GM19328 (cell line): ENCODE results near the gene P2RX6.

Source experiments
- ATAC-seq: cut with Tn5 transposase; IDR thresholded peaks from one replicate; pipeline ENCODE4 v1.9.1; 2021; ENCODE audit warnings: mild to moderate bottlenecking, moderate library complexity; ENCODE audit not compliant: unreplicated experiment

P2RX6 gene

DNA sequence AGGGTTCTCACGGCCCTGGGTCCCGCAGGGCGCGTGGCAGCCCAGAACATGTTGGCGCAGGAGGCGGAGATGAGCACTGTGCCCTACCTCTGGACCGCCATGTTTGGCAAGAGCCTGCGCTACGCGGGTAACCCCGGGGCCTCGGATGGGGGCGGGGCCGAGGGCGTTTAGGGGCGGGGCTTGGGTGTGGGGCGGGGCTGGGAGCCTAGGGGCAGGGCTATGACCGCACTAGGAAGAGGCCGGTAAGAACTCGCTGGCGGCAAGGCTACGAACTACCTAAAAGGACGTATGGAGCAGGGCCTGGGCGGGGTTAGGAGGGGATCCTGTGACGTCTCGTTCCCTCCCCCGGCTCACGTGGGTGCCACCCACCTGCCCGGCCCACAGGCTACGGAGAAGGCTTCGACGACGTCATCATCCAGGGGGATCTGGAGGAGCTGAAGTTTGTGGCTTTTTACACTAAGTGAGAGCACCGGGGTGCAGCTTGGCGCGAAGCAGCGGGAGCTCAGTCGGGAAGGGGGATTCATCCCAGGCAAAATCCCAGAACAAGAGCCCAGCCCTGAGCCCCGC, 35.6 kb upstream of the P2RX6 start:
- ATAC-seq, result no peak

DNA sequence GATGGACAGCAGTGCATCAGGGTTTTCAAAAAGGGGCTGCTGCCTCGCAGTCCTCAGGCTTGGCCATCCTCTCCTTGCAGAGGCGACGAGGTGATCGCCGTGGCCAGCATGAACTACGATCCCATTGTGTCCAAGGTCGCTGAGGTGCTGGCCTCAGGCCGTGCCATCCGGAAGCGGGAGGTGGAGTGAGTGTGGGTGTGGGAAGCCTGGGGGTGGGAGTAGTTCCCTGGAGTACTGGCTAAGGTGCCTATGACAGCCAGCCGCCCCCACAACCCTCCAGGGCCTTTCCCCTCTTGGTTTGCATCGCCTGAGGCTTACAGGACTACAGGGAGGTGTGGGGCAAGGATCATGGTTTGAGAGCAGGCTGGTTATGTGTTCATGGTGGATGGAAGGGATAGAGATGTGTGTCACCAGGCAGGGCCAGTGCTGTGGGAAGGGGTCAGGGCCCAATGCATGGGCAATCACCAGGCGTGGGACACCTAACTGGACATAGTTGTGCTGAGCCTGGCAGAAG, 35.0 kb upstream of the P2RX6 start:
- ATAC-seq, result no peak

DNA sequence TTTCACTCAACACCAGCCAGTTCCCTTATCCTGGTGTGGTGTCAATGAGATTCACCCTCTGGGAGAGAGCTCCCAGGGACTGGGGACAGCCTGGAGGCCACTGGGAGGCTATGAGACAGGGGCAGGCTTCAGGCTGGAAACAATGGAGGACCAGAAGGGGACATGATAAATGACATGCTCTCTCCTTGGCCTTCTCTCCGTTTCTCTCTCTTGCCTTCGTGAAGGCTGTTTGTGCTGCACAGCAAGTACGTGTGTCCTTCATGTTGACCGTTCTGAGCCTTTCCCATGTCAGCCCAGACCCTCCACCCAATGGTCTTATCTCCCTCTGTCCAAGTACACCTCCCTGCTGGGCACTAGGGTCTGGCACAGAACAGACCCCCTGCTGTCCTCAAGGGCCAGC, 34.4 kb upstream of the P2RX6 start:
- no peak for ATAC-seq

DNA sequence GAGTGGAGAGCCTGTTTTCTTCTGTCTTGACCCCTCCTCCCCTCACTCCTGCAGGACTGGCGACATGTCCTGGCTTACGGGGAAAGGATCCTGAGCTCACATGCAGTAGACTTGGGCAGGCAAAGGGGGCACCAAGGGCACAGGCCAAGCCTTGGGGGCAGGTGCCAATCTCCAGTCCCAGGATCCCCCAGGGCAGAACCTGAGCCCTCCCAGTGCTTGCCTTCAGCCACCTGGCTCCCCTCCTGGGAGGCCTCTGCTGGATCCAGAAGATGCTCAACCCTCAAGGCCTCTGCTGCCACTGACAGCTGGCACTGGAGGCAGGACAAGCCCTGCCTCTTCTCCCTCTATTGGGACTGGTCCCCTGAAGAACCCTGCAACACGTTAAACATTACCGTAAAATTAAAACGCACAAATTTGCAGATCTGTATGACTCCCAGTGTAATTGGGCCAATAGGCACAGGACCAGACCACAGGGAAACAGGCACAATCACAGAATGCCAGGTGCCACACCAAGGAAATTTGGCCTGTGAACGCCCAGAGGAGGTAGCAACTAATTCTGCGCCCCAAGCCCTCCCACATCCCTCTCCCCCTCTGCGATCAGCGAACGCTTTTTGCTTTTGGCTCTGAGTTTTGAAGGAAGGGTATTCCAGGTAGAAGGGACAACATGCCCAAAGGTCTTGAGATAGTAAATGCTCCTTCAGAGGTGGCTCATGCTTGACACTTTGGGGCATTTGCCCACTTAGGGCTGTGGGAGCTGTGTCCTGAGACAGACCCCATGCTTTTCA, 33.8 kb upstream of the P2RX6 start:
- ATAC-seq, result no peak

DNA sequence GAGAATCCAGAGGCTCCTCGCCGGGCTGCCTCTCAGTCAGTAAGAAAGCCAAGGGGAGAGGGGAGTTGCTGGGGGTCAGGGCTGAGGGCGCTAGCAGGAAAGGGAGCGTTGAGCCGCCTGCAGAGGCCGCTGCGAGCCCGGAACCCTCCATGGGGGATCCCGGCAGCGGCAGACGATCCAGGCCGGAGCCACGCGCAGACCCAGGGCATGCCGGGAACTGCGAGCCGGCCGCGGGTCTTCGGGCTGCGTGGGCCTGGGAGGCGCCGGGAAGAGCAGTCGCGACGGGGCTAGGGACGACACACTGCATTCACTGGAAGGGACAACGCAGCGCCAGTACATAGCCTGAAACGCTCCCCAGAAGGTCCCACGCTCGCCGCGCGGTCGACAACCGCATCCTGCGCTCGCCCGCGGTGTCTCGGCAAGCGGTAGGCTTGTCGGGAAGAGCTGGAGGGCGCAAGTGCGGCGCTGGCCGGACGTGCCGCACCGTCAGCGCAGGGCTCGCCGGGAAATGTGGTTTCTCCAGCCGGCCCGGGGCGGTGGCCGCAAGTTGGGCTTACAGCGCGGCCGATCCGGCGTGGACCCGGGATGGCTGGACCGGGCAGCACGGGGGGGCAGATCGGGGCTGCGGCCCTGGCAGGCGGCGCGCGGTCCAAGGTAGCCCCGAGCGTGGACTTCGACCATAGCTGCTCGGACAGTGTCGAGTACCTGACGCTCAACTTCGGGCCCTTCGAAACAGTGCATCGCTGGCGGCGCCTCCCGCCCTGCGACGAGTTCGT, 33.0 kb upstream of the P2RX6 start, which contains the start of gene LZTR1:
Gene LZTR1 (plus strand): TSS at position 511 of the 776 bp plus-strand sequence. CDS start 75 bp downstream, at position 586.
- peak; percentile 78 for ATAC-seq

DNA sequence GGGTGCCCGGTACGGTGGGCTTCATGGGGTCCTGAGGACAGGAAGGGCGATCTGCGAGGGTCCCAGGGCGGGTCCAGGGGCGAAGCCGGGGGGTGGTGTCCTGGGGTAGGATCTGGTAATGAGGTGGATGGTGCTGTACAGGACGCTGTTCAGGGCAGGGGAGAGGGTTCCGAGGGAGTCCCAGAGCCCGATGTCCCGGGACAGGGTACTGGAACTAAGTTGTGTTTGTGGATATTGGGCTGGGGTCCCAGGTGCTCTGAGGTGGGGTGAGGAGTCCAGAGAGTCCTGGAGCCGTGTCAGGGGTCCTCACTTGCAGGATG, 32.4 kb upstream of the P2RX6 start:
- ATAC-seq, result no peak

DNA sequence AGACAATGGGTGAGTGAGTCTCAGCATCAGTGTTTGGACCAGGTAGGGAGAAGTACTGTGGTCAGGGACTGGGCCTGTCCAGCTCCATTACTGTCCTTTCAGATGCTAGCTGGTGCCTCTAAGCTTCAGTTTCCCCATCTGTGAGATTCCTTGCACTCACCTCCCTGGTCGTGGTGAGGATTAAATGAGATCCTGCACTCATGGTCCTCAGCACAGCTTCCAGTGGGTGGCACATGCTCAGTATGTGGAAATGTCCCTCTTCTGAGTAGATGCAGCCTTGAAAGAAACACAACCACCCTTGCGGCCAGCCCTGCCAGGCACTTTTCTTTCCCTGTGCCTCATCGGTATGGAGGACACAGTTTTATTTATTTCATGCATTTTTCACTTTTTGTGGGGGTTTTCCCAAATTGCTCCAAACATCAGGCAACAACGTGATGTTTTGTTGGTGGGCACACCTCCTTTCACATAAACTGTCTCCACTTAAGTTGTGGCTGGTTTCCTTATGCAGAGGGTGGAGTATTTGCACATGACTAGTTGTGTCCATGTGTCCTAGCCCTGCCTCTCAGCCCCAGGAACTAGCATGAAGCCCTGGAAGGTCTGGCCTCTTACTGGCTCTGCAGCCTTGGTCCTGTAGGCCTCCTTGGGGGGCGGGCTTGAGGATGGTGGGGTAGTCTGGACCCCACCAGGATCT, 31.7 kb upstream of the P2RX6 start:
- no peak for ATAC-seq

DNA sequence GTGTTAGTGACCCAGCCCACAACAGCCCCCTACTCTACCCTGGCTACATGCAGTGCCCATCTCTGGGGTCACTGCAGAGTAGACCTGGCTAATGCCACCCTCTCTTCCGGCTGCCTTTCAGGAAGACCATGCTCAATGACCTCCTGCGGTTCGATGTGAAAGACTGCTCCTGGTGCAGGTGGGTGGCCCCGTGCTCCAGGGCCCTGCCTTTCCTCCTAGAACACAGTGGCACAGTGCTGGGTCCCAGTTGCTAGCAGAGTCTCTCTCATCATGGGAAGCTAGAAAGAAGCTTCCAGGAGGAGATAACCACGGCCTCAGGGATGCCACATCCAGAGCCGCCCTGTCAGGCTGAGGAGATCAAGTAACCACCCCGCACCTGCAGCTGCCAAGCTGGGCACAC, 29.2 kb upstream of the P2RX6 start:
- ATAC-seq, result no peak

DNA sequence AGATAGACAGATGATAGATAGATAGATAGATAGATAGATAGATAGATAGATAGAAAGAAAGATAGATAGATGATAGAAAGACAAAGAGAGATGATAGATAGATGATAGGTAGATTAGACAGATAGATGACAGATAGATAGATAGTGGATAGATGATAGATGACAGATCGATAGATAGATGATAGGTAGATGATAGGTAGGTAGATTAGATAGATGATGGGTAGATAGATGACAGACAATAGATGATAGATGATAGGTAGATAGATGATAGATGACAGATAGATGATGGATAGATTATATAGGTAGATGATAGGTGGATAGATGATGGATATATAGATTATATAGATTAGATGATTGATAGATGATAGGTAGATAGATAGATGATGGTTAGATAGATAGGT, 28.6 kb upstream of the P2RX6 start:
- ATAC-seq, result no peak

DNA sequence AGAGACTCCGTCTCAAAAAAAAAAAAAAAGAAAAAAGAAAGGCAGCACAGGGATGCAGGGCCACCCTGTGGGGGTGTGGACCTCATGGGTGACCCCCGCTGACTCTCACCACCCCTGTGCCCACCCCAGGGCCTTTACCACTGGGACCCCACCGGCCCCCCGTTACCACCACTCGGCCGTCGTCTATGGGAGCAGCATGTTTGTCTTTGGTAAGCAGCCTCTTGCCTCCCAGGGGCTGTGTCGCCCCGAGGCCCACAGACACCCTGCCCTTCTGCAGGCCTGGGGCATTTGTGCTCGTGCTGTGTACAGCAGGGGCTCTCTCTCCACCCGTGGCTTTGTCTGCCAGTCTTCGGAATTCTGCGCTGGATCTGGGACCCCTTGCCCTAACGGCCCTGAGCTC, 27.6 kb upstream of the P2RX6 start:
- ATAC-seq, result no peak

DNA sequence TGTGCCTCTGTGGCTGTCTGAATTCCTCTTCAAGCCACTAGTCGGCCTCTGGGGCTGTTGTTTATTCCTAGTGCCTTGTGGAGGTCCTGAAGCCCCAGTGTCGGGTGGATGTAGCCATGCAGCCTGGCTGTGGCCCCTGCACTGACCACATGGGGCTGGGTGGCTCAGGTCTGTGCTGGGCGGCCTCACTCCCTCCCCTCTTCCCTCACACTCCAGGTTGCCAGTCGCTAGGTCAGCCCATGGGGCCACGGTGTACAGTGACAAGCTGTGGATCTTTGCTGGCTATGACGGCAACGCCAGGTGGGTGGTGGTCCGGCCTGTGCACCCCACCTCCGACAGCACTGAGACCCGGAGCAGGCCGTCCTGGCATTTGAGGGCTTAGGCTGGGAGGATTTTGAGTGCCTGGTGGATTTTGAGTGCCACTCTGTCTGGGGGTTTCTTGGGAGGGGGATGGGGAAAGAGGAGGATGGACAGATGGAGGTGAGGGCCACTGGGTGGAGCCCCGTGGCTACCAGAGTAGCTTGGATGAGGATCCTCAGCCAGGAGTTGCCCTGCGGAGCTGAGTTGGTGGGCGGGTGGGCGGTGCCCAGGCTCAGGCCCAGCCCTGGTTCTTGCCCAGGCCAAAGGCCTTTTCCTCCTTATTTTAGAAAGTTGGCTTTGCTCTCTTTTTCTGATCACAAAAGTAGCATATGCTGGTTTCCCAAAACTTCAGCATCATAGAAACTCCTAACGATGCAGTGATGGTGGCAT, 26.2 kb upstream of the P2RX6 start:
- no peak for ATAC-seq

DNA sequence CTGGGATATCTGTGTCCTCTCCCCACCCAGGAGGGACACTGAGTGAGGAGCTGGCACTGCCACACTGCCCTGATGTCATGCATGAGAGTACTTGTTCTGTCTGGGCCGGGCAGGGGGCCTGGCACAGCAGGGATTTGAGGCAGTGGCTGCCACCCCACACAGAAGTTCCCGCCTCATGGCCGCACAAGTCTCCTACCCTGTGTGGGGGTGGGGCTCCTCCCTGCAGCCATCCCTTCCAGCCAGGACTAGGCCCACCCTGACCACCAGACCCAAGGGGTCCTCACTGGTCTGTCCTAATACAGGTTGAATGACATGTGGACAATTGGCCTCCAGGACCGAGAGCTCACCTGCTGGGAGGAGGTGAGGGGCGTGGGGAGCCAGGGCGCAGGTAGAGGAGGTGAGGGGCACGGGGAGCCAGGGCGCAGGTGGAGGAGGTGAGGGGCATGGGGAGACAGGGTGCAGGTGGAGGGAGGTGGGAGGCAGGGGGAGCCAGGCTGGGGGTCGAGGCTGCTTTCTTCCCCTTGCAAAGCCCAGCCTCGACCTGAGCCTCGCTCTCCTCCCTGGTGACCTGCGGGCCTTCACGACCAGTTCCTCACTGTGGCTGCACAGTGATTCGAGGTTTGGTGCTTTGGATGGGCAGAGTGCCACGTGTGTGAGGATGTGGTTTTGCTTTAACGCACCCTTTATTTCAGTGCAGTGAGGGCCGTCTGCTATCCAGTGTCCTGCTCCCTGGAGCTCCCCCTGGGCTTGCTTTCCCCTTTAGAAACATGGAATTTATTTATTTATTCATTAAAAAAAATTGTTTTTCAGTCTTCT, 25.4 kb upstream of the P2RX6 start:
- no peak for ATAC-seq

DNA sequence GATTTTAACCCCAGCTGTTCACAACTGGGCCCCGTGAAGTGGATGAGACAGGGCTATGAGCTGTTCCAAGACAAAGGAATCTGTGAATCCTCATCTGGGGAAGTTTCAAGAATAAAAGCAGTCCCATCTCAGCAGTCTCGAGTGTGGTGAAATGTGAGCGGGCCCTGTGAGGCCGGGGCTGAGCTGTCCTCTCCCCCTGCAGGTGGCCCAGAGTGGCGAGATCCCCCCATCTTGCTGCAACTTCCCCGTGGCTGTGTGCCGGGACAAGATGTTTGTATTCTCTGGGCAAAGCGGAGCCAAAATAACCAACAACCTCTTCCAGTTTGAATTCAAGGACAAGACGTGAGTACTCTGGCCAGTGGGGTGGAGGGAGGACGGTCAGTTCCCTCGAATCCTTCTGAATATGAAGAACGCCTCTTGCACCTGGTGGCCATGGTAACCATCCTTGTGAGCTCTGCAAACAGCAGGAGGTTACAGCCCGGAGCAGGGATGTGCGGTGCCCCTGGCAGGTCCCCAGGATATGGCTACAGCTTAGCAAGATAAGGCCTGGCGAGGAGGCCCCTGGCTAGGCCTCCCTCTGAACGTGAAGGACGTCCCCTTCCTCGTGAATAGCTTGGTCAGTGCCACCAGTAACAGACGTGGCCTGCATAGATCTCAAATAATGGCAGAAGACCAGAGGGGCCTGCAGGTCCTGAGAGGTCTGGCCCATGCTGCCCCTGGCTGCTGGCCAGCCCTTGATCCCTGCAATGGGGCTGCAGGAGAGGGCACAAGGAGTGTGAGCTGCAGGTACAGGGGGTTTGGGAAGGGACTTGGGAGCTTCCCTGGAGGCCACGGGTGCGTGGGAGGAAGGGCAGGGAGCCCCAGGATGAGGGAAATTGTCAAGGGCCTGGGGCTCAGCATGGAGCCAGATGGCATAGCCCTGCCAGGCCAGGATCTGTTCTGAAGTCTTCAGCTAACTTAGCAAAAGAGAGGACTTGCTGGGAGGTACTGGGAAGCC, 24.5 kb upstream of the P2RX6 start:
- ATAC-seq, result no peak

DNA sequence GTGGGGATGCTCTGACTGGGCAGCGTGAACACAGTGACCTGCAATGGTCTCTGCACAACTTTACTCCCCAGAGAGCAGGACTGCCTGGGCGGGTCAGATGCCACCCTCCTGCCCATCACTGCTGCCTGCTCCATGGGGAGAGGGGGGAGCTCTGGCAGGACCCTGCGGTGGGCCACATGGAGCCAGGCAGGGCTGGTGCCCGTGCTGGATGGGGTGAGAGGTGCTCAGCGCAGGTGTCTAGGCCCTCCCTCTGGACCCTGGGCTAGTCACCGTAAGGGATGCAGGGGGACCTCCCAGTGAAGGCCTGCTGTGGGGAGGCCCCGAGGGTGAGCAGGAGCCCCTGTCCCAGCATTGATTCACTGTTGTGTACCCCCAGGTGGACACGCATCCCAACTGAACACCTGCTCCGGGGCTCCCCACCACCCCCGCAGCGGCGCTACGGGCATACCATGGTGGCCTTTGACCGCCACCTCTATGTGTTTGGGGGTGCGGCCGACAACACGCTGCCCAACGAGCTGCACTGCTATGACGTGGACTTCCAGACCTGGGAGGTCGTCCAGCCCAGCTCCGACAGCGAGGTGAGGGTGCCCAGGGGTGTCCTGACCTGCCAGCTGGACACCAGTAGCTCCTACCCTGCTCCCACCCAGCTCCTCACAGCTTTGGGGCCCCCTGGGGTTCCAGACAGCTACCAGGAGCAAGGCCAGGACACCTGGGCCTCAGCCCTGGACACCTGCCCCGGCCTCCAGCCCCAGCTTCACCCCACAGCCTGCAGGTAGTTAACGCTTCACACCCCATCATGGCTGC, 23.5 kb upstream of the P2RX6 start:
- ATAC-seq, result no peak

DNA sequence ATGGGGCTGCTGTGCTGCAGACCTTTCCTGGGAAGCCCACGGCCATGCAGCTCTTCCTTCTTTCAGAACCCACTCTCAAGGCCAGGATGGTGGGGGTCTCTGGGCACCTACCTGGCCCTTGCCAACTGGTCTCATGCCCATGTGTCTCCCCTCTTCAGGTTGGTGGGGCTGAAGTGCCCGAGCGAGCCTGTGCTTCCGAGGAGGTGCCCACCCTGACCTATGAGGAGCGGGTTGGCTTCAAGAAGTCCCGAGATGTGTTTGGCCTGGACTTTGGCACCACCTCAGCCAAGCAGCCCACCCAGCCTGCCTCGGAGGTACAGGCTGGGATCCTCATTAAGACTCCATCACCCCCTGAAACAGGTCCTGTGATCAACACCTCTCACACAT, 22.9 kb upstream of the P2RX6 start:
- ATAC-seq, result no peak

DNA sequence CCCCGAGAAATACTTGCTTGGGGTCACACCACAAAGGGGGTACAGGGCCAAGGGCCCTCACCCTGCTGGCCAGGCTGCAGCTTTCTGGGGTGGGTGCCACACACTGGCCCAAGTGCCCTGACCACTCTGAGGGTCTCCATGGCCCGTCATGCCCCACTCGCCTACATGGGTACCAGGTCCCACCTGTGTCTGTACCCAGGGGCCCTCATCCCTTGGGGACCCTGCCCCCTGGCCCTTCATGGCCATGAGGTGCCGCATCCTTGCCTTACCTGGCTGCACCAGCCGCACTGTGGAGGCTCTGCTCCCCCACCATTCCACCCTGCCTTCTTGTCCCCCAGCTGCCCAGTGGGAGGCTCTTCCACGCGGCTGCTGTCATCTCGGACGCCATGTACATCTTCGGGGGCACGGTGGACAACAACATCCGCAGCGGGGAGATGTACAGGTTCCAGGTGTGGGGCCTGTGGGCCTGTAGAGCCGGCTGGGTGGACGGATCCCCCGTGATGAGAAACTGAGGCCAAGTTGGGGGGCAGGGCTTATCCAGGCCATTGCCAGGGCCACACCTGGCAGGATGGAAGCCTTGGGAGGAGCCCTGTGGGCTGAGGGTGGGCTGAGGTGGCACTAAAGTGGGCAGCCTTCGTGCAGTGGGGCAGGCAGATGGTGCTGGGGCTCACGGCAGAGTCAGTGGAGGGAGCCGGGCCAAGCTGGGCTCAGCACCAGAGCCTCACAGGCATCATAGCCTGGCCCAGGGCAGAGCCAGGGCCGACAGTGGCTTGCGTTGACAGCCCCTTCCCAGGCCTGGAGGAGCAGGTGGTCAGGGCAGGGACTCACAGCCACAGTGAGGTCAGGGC, 22.3 kb upstream of the P2RX6 start:
- no peak for ATAC-seq
